ENCODE measurements around the gene TAS2R10. TPM values are rescaled to one million over a fixed set of nuclear protein-coding genes. Genes with fewer than 3 reads are reported as not detected.

Gene TAS2R10
- total and polyA plus RNA-seq, 2 donors (not counting 1 experiment from before 2014, with no cell fraction given), result 0.27 TPM; not detected in 1

- Histone ChIP-seq H3K27ac (ENCODE audit: low read length in 2 of 2) (no peak within 1 kb of the TSS), H3K27me3 (replicated peaks in 1 of 4; ENCODE audit: control extremely low read depth in 1 of 4, control insufficient read depth in 3 of 4, insufficient read depth in 4 of 4, low read length in 3 of 4) (peaks cover 0 to 5% (median 1%) of the 10 kb centered on the region in 4 experiments), H3K9me3 (ENCODE audit: control extremely low read depth in 1 of 3, control insufficient read depth in 2 of 3, insufficient read depth in 1 of 3, low read length in 2 of 3) (no peaks in the 10 kb centered on the region), H3K9ac (ENCODE audit: low read length) (no peak within 1 kb of the TSS), H3K4me3 (ENCODE audit: control extremely low read depth in 1 of 5, extremely low read depth in 1 of 5, insufficient read depth in 1 of 5, low read depth in 2 of 5, low read length in 4 of 5) (no peak within 1 kb of the TSS), H4K20me1 (ENCODE audit: control insufficient read depth, insufficient read depth, low read length, poor library complexity, severe bottlenecking) (no peaks in the 10 kb centered on the region), H3K4me2 (replicated peaks; ENCODE audit: low read depth, low read length, poor library complexity, severe bottlenecking) (no peak within 1 kb of the TSS), H3K4me1 (ENCODE audit: control insufficient read depth in 2 of 2, insufficient read depth in 2 of 2, low read length in 2 of 2) (no peaks in the 10 kb centered on the region), H3K36me3 (replicated peaks in 1 of 2; ENCODE audit: control extremely low read depth in 1 of 2, control insufficient read depth in 1 of 2, extremely low read depth in 1 of 2, insufficient read depth in 2 of 2, low read length in 1 of 2) (no peaks in the 10 kb centered on the region), H3K79me2 (ENCODE audit: control insufficient read depth, insufficient read depth, low read length) (no peaks in the 10 kb centered on the region), H2AFZ (ENCODE audit: insufficient read depth, low read depth, low read length, poor library complexity, severe bottlenecking) (no peak within 1 kb of the TSS)
- CTCF ChIA-PET, result no interaction called here
- no peak for TF ChIP-seq EZH2 (IDR thresholded peaks at IDR 0.05; ENCODE audit: borderline replicate concordance, insufficient read depth, low read depth, low read length, poor library complexity, severe bottlenecking)
- TF ChIP-seq CTCF (IDR thresholded peaks at IDR 0.05), result no peak
- no peaks in the 10 kb centered on the region for H3K4me1 Mint-ChIP-seq
- no peak for DNase-seq
- no peak for ATAC-seq (ENCODE audit: low read depth)
- POLR2A ChIA-PET, result no interaction called here
- intact Hi-C loops (cut with micrococcal nuclease), result no loop called here
- no peak within 1 kb of the TSS for H3K27ac Mint-ChIP-seq
- peaks cover 11% of the 10 kb centered on the region for H3K27me3 Mint-ChIP-seq
- no peak within 1 kb of the TSS for H3K4me3 Mint-ChIP-seq
- WGBS (ENCODE audit: insufficient coverage), result 100% methylated on average over 2 of the region's 4 CpGs
- H3K9me3 Mint-ChIP-seq (ENCODE audit: insufficient read depth), result no peaks in the 10 kb centered on the region
These were observed 23.6 kb downstream of the TAS2R10 start, which contains the start of gene TAS2R7 for GRCh38 chr12:10802587-10802986. TSS of gene TAS2R7 (minus strand) at chr12:10802627. CDS start at chr12:10802570, 57 bp downstream.

GRCh38 chr12:10801741-10802140 is 24.4 kb downstream of the TAS2R10 start:
- peaks cover 0 to 5% (median 1%) of the 10 kb centered on the region in 4 experiments for H3K27me3 ChIP-seq (replicated peaks in 1 of 4; ENCODE audit: control extremely low read depth in 1 of 4, control insufficient read depth in 3 of 4, insufficient read depth in 4 of 4, low read length in 3 of 4)
- Mint-ChIP-seq H3K27me3 (peaks cover 12% of the 10 kb centered on the region), H3K27ac (no peak overlapping the region), H3K9me3 (ENCODE audit: insufficient read depth) (no peaks in the 10 kb centered on the region), H3K4me1 (no peaks in the 10 kb centered on the region), H3K4me3 (no peak overlapping the region)
- CTCF ChIA-PET, result no interaction called here
- no peaks in the 10 kb centered on the region for H3K4me1 ChIP-seq (ENCODE audit: control insufficient read depth in 2 of 2, insufficient read depth in 2 of 2, low read length in 2 of 2)
- no peaks in the 10 kb centered on the region for H3K9me3 ChIP-seq (ENCODE audit: control extremely low read depth in 1 of 3, control insufficient read depth in 2 of 3, insufficient read depth in 1 of 3, low read length in 2 of 3)
- no peak overlapping the region for H3K9ac ChIP-seq (ENCODE audit: low read length)
- no peak overlapping the region for H3K4me3 ChIP-seq (ENCODE audit: control extremely low read depth in 1 of 5, extremely low read depth in 1 of 5, insufficient read depth in 1 of 5, low read depth in 2 of 5, low read length in 4 of 5)
- POLR2A ChIA-PET, result no interaction called here
- no peaks in the 10 kb centered on the region for H4K20me1 ChIP-seq (ENCODE audit: control insufficient read depth, insufficient read depth, low read length, poor library complexity, severe bottlenecking)
- H3K79me2 ChIP-seq (ENCODE audit: control insufficient read depth, insufficient read depth, low read length), result no peaks in the 10 kb centered on the region
- no peak for DNase-seq
- 94% methylated on average over 3 of the region's 5 CpGs for WGBS (ENCODE audit: insufficient coverage)
- H2AFZ ChIP-seq (ENCODE audit: insufficient read depth, low read depth, low read length, poor library complexity, severe bottlenecking), result no peak overlapping the region
- H3K4me2 ChIP-seq (replicated peaks; ENCODE audit: low read depth, low read length, poor library complexity, severe bottlenecking), result no peak overlapping the region
- ATAC-seq (ENCODE audit: low read depth), result no peak
- no peaks in the 10 kb centered on the region for H3K36me3 ChIP-seq (replicated peaks in 1 of 2; ENCODE audit: control extremely low read depth in 1 of 2, control insufficient read depth in 1 of 2, extremely low read depth in 1 of 2, insufficient read depth in 2 of 2, low read length in 1 of 2)
- H3K27ac ChIP-seq (ENCODE audit: low read length in 2 of 2), result no peak overlapping the region
- intact Hi-C loops (cut with micrococcal nuclease), result no loop called here
- TF ChIP-seq CTCF (IDR thresholded peaks at IDR 0.05), result no peak
- TF ChIP-seq EZH2 (IDR thresholded peaks at IDR 0.05; ENCODE audit: borderline replicate concordance, insufficient read depth, low read depth, low read length, poor library complexity, severe bottlenecking), result no peak

All from B cell (primary cell).